HCEC 1CT (cell line): ENCODE data around the gene HDAC4.

Experiments used
- DNase-seq: peaks from one replicate; pipeline ENCODE4 v3.0.0-alpha.2; 2017

HDAC4 gene

GRCh38 chr2:239111401-239112100, 289.3 kb downstream of the HDAC4 start:
- no peak for DNase-seq

- DNase-seq, result no peak
Measured at GRCh38 chr2:239110595-239111048, 290.2 kb downstream of the HDAC4 start.

- DNase-seq, result no peak
Measured at GRCh38 chr2:239109928-239110545, 290.8 kb downstream of the HDAC4 start.

GRCh38 chr2:239109041-239109927, 291.5 kb downstream of the HDAC4 start:
- DNase-seq, result peak; percentile 39

GRCh38 chr2:239108459-239108858, 292.4 kb downstream of the HDAC4 start:
- DNase-seq, result no peak

- no peak for DNase-seq
Measured at GRCh38 chr2:239107936-239108335, 292.9 kb downstream of the HDAC4 start.

GRCh38 chr2:239106966-239107365, 293.9 kb downstream of the HDAC4 start:
- no peak for DNase-seq

GRCh38 chr2:239106314-239106908, 294.4 kb downstream of the HDAC4 start:
- DNase-seq, result peak; percentile 52

- DNase-seq, result no peak
Measured at GRCh38 chr2:239105234-239105633, 295.6 kb downstream of the HDAC4 start.

- DNase-seq, result no peak
Measured at GRCh38 chr2:239104800-239105199, 296.0 kb downstream of the HDAC4 start.

- no peak for DNase-seq
Measured at GRCh38 chr2:239103125-239104098, 297.4 kb downstream of the HDAC4 start.

- no peak for DNase-seq
Measured at GRCh38 chr2:239102266-239102665, 298.6 kb downstream of the HDAC4 start.

GRCh38 chr2:239101807-239102206, 299.0 kb downstream of the HDAC4 start:
- no peak for DNase-seq

- no peak for DNase-seq
Measured at GRCh38 chr2:239101071-239101470, 299.7 kb downstream of the HDAC4 start.

GRCh38 chr2:239099474-239099873, 301.3 kb downstream of the HDAC4 start:
- no peak for DNase-seq

- DNase-seq, result no peak
Measured at GRCh38 chr2:239098288-239098970, 302.4 kb downstream of the HDAC4 start.

GRCh38 chr2:239097428-239097696, 303.5 kb downstream of the HDAC4 start:
- no peak for DNase-seq

GRCh38 chr2:239096676-239097427, 304.0 kb downstream of the HDAC4 start:
- no peak for DNase-seq

- no peak for DNase-seq
Measured at GRCh38 chr2:239095460-239096081, 305.2 kb downstream of the HDAC4 start.

GRCh38 chr2:239094867-239095266, 306.0 kb downstream of the HDAC4 start:
- no peak for DNase-seq
